HEK293 (cell line): ENCODE data around the gene SYNPO2.

Experiments used
- CTCF ChIA-PET: fragments of 350-600 bp; formaldehyde crosslinking; extraction: SDS; loops from one replicate; lab custom pipeline; 2021; ENCODE audit warnings: antibody characterized with exemption; lab: Yijun Ruan, JAX
- POLR2A ChIA-PET: fragments of 300-600 bp; formaldehyde crosslinking; extraction: SDS; loops from one replicate; lab custom pipeline; 2020; ENCODE audit warnings: antibody characterized with exemption, inconsistent platforms; lab: Yijun Ruan, JAX
- H3K27ac ChIP-seq: fragments of 200-500 bp; sonication (Bioruptor generic); 2 replicates; pipeline ENCODE4 v1.5.1; 2014; ENCODE audit warnings: low read depth, low read length, control low read depth, inconsistent platforms; ENCODE audit errors: extremely low read depth
- H3K36me3 ChIP-seq, 2 experiments: fragments of 200-500 bp in 1 of 2; sonication (Bioruptor generic) in 1 of 2; 1 replicate in 1 of 2; 2 replicates in 1 of 2; pipeline ENCODE4 v1.5.1; 2014 to 2017; ENCODE audit warnings: inconsistent platforms in 2 of 2, low read length in 2 of 2; ENCODE audit not compliant: control insufficient read depth in 2 of 2, insufficient read depth in 1 of 2
- H3K4me1 ChIP-seq: fragments of 200-500 bp; sonication (Bioruptor generic); 2 replicates; pipeline ENCODE4 v1.5.1; 2014; ENCODE audit warnings: mild to moderate bottlenecking, low read length, inconsistent platforms; ENCODE audit not compliant: control insufficient read depth, insufficient read depth
- H3K4me3 ChIP-seq: 2 replicates; pipeline ENCODE4 v1.5.1; 2011; ENCODE audit warnings: low read depth, mild to moderate bottlenecking, control low read depth, low read length, moderate library complexity
- H3K9me3 ChIP-seq: fragments of 200-500 bp; sonication (Bioruptor generic); 2 replicates; pipeline ENCODE4 v1.5.1; 2014; ENCODE audit warnings: low read depth, low read length, inconsistent platforms; ENCODE audit not compliant: control insufficient read depth, insufficient read depth
- GLI2 ChIP-seq: fragments of 450-650 bp; formaldehyde crosslinking; IDR thresholded peaks from 2 replicates; pipeline ENCODE4; 2017; ENCODE audit warnings: missing biosample characterization, missing genetic modification characterization, low read depth, borderline replicate concordance
- IKZF3 ChIP-seq: fragments of 450-650 bp; IDR thresholded peaks from 2 replicates; pipeline ENCODE4 v1.5.0; 2018; ENCODE audit warnings: missing biosample characterization, mild to moderate bottlenecking, missing genetic modification characterization, moderate library complexity
- KLF1 ChIP-seq: fragments of 450-650 bp; formaldehyde crosslinking; IDR thresholded peaks from 2 replicates; pipeline ENCODE4 v1.5.1; 2016; ENCODE audit warnings: missing biosample characterization, missing genetic modification characterization
- MEIS1 ChIP-seq: sonication (generic); formaldehyde crosslinking; IDR thresholded peaks from 2 replicates; pipeline ENCODE4 v1.8.1; 2022; ENCODE audit warnings: missing genetic modification reagents, mild to moderate bottlenecking, borderline replicate concordance
- TRIM28 ChIP-seq: IDR thresholded peaks from 2 replicates; pipeline ENCODE4 v1.6.1; 2011; ENCODE audit warnings: low read length, control low read depth, borderline replicate concordance
- WT1 ChIP-seq: fragments of 450-650 bp; formaldehyde crosslinking; IDR thresholded peaks from 2 replicates; pipeline ENCODE4 v1.5.1; 2016; ENCODE audit warnings: missing biosample characterization, missing genetic modification characterization
- ZFP37 ChIP-seq: fragments of 450-650 bp; formaldehyde crosslinking; IDR thresholded peaks from 2 replicates; pipeline ENCODE4 v1.5.1; 2016; ENCODE audit warnings: missing biosample characterization, missing genetic modification characterization
- ZNF10 ChIP-seq: fragments of 450-650 bp; formaldehyde crosslinking; IDR thresholded peaks from 2 replicates; pipeline ENCODE4 v1.5.1; 2017; ENCODE audit warnings: missing biosample characterization, missing genetic modification characterization
- ZNF140 ChIP-seq: fragments of 450-650 bp; formaldehyde crosslinking; IDR thresholded peaks from 2 replicates; pipeline ENCODE4 v1.5.1; 2016; ENCODE audit warnings: missing biosample characterization, missing genetic modification characterization
- ZNF169 ChIP-seq: fragments of 450-650 bp; formaldehyde crosslinking; IDR thresholded peaks from 2 replicates; pipeline ENCODE4 v1.5.1; 2016; ENCODE audit warnings: missing biosample characterization, missing genetic modification characterization
- ZNF239 ChIP-seq: fragments of 450-650 bp; formaldehyde crosslinking; IDR thresholded peaks from 2 replicates; pipeline ENCODE4 v1.5.1; 2016; ENCODE audit warnings: missing biosample characterization, missing genetic modification characterization
- ZNF335 ChIP-seq: fragments of 450-650 bp; formaldehyde crosslinking; conservative IDR thresholded peaks from 2 replicates; pipeline ENCODE4 v1.5.1; 2016; ENCODE audit warnings: missing biosample characterization, missing genetic modification characterization
- ZNF426 ChIP-seq: fragments of 450-650 bp; formaldehyde crosslinking; IDR thresholded peaks from 2 replicates; pipeline ENCODE4 v1.5.1; 2017; ENCODE audit warnings: missing biosample characterization, missing genetic modification characterization, mild to moderate bottlenecking, inconsistent platforms, moderate library complexity
- ZNF549 ChIP-seq: fragments of 450-650 bp; IDR thresholded peaks from 2 replicates; pipeline ENCODE4 v1.5.1; 2018; ENCODE audit warnings: missing biosample characterization, missing genetic modification characterization, mild to moderate bottlenecking, inconsistent platforms, moderate library complexity
- ZNF585B ChIP-seq: fragments of 450-650 bp; formaldehyde crosslinking; IDR thresholded peaks from 2 replicates; pipeline ENCODE4 v1.5.1; 2016; ENCODE audit warnings: missing biosample characterization, missing genetic modification characterization
- ZNF791 ChIP-seq: fragments of 450-650 bp; formaldehyde crosslinking; IDR thresholded peaks from 2 replicates; pipeline ENCODE4 v1.5.1; 2016; ENCODE audit warnings: missing biosample characterization, missing genetic modification characterization
- ZNF843 ChIP-seq: fragments of 450-650 bp; formaldehyde crosslinking; IDR thresholded peaks from 2 replicates; pipeline ENCODE4 v1.5.1; 2016; ENCODE audit warnings: missing biosample characterization, missing genetic modification characterization
- ZSCAN23 ChIP-seq: fragments of 450-650 bp; formaldehyde crosslinking; IDR thresholded peaks from 2 replicates; pipeline ENCODE4 v1.5.1; 2016; ENCODE audit warnings: missing biosample characterization, missing genetic modification characterization
- TF ChIP-seq, protein P1 (sequence below): fragments of 450-650 bp; formaldehyde crosslinking; IDR thresholded peaks from 2 replicates; pipeline ENCODE4 v1.5.1; 2016; ENCODE audit warnings: missing biosample characterization, missing genetic modification characterization
- TF ChIP-seq, protein P2 (sequence below): fragments of 450-650 bp; formaldehyde crosslinking; IDR thresholded peaks from 2 replicates; pipeline ENCODE4 v1.5.1; 2016; ENCODE audit warnings: missing biosample characterization, missing genetic modification characterization
- TF ChIP-seq, protein P3 (sequence below): fragments of 450-650 bp; formaldehyde crosslinking; IDR thresholded peaks from 2 replicates; pipeline ENCODE4 v1.5.1; 2017; ENCODE audit warnings: missing biosample characterization, missing genetic modification characterization

SYNPO2 gene

DNA sequence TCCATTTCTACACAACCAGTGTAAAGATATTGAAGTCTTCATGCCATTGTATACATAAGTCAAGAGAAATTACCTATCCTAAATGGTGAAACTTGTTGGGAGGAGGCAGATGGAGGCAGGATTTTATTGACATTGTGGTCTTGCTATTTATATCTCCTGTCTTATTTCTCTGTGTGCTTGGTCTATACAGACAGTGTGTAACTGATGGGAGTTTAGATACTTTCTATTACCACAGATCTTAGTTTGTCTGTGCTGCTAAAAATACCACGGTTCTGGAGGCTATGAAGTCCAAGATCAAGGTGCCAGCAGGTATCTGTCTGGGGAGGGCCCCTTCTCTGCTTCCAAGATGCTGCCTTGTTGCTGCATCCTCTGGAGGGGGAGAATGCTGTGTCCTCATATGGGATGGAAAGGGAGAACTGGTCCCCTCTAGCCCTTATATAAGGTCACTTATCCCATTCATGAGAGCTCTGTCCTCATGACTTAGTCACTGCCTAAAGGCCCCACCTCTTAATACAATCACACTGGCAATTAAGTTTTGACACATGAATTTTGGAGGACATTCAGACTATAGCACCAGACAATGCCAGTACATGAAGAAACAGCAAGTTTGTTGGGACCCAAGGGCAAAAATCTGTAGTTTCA is 62.4 kb downstream of the SYNPO2 start:
- H3K36me3 ChIP-seq, result no peaks in the 10 kb centered on the region
- POLR2A ChIA-PET, result no interaction called here
- CTCF ChIA-PET, result no interaction called here
- H3K4me3 ChIP-seq, result no peak overlapping the region
- no peak overlapping the region for H3K27ac ChIP-seq
- no peaks in the 10 kb centered on the region for H3K4me1 ChIP-seq
- no peaks in the 10 kb centered on the region for H3K9me3 ChIP-seq
- TF ChIP-seq GLI2 (tag by site-specific recombination) (no peak), ZNF549 (tag by site-specific recombination) (peak; percentile 49; the same call in 1 of the 2 replicates), KLF1 (tag by site-specific recombination) (no peak)

DNA sequence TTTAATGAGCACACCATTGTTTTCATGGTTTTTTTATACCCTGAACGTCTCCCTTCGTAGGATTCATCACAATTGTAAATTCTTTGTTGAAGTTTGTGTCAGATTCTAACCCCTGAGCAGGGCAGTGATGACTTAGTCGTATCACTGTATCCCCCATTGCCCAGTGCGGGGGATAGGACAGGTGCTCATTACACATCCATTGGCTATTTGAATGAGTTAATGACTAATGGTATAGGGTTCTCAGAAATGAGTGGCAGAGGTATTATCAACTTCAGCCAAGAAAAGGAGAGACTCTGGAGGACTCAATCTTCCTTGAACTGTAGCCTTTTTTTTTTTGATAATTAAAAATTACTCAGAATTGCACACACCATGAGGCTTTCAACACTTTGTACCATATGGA is 64.6 kb downstream of the SYNPO2 start:
- H3K4me3 ChIP-seq, result no peak overlapping the region
- TF ChIP-seq ZNF585B (tag by site-specific recombination) (no peak), ZNF169 (tag by site-specific recombination) (no peak), ZNF791 (no peak), MEIS1 (CRISPR knock-in tag) (no peak), ZFP37 (no peak), ZNF335 (tag by site-specific recombination) (no peak), ZNF426 (no peak), ZSCAN23 (tag by site-specific recombination) (no peak), WT1 (tag by site-specific recombination) (no peak), IKZF3 (tag by site-specific recombination) (no peak), ZNF239 (no peak), ZNF140 (tag by site-specific recombination) (no peak), TRIM28 (no peak), ZNF843 (tag by site-specific recombination) (no peak), ZNF10 (tag by site-specific recombination) (no peak)
- TF ChIP-seq, protein P1, sequence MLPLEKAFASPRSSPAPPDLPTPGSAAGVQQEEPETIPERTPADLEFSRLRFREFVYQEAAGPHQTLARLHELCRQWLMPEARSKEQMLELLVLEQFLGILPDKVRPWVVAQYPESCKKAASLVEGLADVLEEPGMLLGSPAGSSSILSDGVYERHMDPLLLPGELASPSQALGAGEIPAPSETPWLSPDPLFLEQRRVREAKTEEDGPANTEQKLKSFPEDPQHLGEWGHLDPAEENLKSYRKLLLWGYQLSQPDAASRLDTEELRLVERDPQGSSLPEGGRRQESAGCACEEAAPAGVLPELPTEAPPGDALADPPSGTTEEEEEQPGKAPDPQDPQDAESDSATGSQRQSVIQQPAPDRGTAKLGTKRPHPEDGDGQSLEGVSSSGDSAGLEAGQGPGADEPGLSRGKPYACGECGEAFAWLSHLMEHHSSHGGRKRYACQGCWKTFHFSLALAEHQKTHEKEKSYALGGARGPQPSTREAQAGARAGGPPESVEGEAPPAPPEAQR (tag by site-specific recombination), result no peak
- TF ChIP-seq, protein P2, sequence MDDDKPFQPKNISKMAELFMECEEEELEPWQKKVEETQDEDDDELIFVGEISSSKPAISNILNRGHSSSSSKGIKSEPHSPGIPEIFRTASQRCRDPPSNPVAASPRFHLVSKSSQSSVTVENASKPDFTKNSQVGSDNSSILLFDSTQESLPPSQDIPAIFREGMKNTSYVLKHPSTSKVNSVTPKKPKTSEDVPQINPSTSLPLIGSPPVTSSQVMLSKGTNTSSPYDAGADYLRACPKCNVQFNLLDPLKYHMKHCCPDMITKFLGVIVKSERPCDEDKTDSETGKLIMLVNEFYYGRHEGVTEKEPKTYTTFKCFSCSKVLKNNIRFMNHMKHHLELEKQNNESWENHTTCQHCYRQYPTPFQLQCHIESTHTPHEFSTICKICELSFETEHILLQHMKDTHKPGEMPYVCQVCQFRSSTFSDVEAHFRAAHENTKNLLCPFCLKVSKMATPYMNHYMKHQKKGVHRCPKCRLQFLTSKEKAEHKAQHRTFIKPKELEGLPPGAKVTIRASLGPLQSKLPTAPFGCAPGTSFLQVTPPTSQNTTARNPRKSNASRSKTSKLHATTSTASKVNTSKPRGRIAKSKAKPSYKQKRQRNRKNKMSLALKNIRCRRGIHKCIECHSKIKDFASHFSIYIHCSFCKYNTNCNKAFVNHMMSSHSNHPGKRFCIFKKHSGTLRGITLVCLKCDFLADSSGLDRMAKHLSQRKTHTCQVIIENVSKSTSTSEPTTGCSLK (tag by site-specific recombination), result no peak
- TF ChIP-seq, protein P3, sequence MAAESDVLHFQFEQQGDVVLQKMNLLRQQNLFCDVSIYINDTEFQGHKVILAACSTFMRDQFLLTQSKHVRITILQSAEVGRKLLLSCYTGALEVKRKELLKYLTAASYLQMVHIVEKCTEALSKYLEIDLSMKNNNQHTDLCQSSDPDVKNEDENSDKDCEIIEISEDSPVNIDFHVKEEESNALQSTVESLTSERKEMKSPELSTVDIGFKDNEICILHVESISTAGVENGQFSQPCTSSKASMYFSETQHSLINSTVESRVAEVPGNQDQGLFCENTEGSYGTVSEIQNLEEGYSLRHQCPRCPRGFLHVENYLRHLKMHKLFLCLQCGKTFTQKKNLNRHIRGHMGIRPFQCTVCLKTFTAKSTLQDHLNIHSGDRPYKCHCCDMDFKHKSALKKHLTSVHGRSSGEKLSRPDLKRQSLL (tag by site-specific recombination), result no peak
- ChIA-PET POLR2A (no interaction called here), CTCF (interaction anchor here (0.6 to 1.0 kb wide), 2 partner anchors 9 to 238 kb away, joined by 3 to 4 read pairs; no protein-coding TSS in a partner anchor)
- no peaks in the 10 kb centered on the region for H3K4me1 ChIP-seq
- no peaks in the 10 kb centered on the region for H3K9me3 ChIP-seq
- H3K27ac ChIP-seq, result no peak overlapping the region
- no peaks in the 10 kb centered on the region for H3K36me3 ChIP-seq
